GM12878 (cell line): ENCODE measurements around the gene SACS. TPM values are rescaled to one million over a fixed set of nuclear protein-coding genes. Genes with fewer than 3 reads are reported as not detected.

Experiments
- ATAC-seq: fragments of 200-7000 bp; cut with Tn5 transposase; 3 replicates; pipeline ENCODE4 v1.9.1; 2020; ENCODE audit warnings: mild to moderate bottlenecking, moderate library complexity
- BruUV-seq: library from RNA; stranded (reverse); fragments of 400-500 nt; replicated peaks from 2 replicates; lab custom pipeline; 2021; lab: Mats Ljungman, UMichigan
- CTCF ChIA-PET: fragments of 300-600 bp; sonication (Branson Sonifier 250); formaldehyde crosslinking; extraction: SDS; loops from one replicate; lab custom pipeline; 2021; ENCODE audit warnings: inconsistent platforms; lab: Yijun Ruan, JAX
- POLR2A ChIA-PET: fragments of 350-600 bp; formaldehyde crosslinking; extraction: SDS; loops from one replicate; lab custom pipeline; 2021; ENCODE audit warnings: inconsistent platforms; lab: Charles Lee
- RAD21 ChIA-PET: fragments of 300-600 bp; sonication (Branson Sonifier 250); formaldehyde crosslinking; loops from one replicate; lab custom pipeline; 2023; ENCODE audit warnings: antibody characterized with exemption; ENCODE audit not compliant: unreplicated experiment; lab: Charles Lee
- SMC1A ChIA-PET: fragments of 300-600 bp; sonication (Branson Sonifier 250); formaldehyde crosslinking; loops from one replicate; lab custom pipeline; 2023; ENCODE audit not compliant: unreplicated experiment, uncharacterized antibody; lab: Charles Lee
- DNase-seq: peaks from one replicate; pipeline ENCODE4 v3.0.0-alpha.2; 2011; ENCODE audit warnings: low read depth, low spot score
- FAIRE-seq: peaks from 3 replicates; lab custom pipeline; 2011; peaks lifted over from hg19 to GRCh38; lab: Jason Lieb, UNC
- H2AFZ ChIP-seq: 2 replicates; pipeline ENCODE4 v1.6.0; 2011; ENCODE audit warnings: low read depth, low read length, control low read depth; ENCODE audit not compliant: control insufficient read depth
- H3K27ac ChIP-seq: 2 replicates; pipeline ENCODE4 v1.5.1; 2011; ENCODE audit warnings: control low read depth; ENCODE audit not compliant: control insufficient read depth, insufficient read depth
- H3K27me3 ChIP-seq, 2 experiments: replicated peaks in 1 of 2; 2 replicates each; pipeline versions ENCODE4 v1.6.0 to v1.6.1; 2011; ENCODE audit warnings: low read length in 1 of 2; ENCODE audit not compliant: control insufficient read depth in 2 of 2, insufficient read depth in 2 of 2
- H3K36me3 ChIP-seq, 2 experiments: 2 replicates each; pipeline ENCODE4 v1.5.1; 2011; ENCODE audit warnings: low read length in 1 of 2; ENCODE audit not compliant: control insufficient read depth in 2 of 2, insufficient read depth in 2 of 2
- H3K4me1 ChIP-seq: 2 replicates; pipeline ENCODE4 v1.6.1; 2011; ENCODE audit warnings: mild to moderate bottlenecking, low read length, moderate library complexity, mixed read lengths; ENCODE audit not compliant: control insufficient read depth, insufficient read depth
- H3K4me2 ChIP-seq: 2 replicates; pipeline ENCODE4 v1.6.0; 2011; ENCODE audit warnings: control low read depth; ENCODE audit not compliant: control insufficient read depth, insufficient read depth
- H3K4me3 ChIP-seq: fragments of 200-600 bp; sonication (generic); 2 replicates; pipeline ENCODE4 v1.5.1; 2016
- H3K79me2 ChIP-seq: 2 replicates; pipeline ENCODE4 v1.6.0; 2011; ENCODE audit warnings: low read length; ENCODE audit not compliant: control insufficient read depth, insufficient read depth
- H3K9ac ChIP-seq: 2 replicates; pipeline ENCODE4 v1.8.0; 2011; ENCODE audit warnings: low read length, control low read depth, mixed read lengths; ENCODE audit not compliant: control insufficient read depth, insufficient read depth
- H3K9me3 ChIP-seq: replicated peaks from 3 replicates; pipeline ENCODE4 v1.5.1; 2011; ENCODE audit warnings: mild to moderate bottlenecking, low read length; ENCODE audit not compliant: control insufficient read depth, insufficient read depth
- H4K20me1 ChIP-seq: 2 replicates; pipeline ENCODE4 v1.6.0; 2011; ENCODE audit not compliant: control insufficient read depth, insufficient read depth
- CBX5 ChIP-seq: sonication (generic); IDR thresholded peaks from 2 replicates; pipeline ENCODE4 v1.6.1; 2016; ENCODE audit warnings: low read depth, moderate library complexity, mild to moderate bottlenecking, inconsistent platforms
- EED ChIP-seq: sonication (generic); IDR thresholded peaks from 2 replicates; pipeline ENCODE4 v1.6.1; 2016; ENCODE audit warnings: antibody characterized with exemption, low read depth
- NBN ChIP-seq: fragments of 450-650 bp; IDR thresholded peaks from 2 replicates; pipeline ENCODE4 v1.6.1; 2016
- PML ChIP-seq: IDR thresholded peaks from 2 replicates; pipeline ENCODE4 v1.6.1; 2012; ENCODE audit warnings: low read length, inconsistent platforms
- RELA ChIP-seq: fragments of 450-650 bp; IDR thresholded peaks from 2 replicates; pipeline ENCODE4 v1.8.0; 2014; ENCODE audit warnings: borderline replicate concordance; ENCODE audit not compliant: partially characterized antibody
- WGBS: methylation state at CpG from one replicate; pipeline ENCODE4 v1.1.6; 2016; ENCODE audit warnings: low lambda C conversion rate; ENCODE audit not compliant: insufficient replicate concordance, insufficient coverage; ENCODE audit errors: missing lambda C conversion rate; 5-methylcytosine and 5-hydroxymethylcytosine counted together
- in situ Hi-C: fragments of 300-500 bp; cut with MboI; formaldehyde crosslinking; loops from 9 replicates; pipeline ENCODE4 v1.14.3; 2018; ENCODE audit warnings: mixed read lengths
- intact Hi-C: fragments of 100-400 bp; cut with micrococcal nuclease; formaldehyde crosslinking; loops from one replicate; pipeline ENCODE4 v1.14.2; 2022; ENCODE audit not compliant: unreplicated experiment
- polyA plus RNA-seq, 11 experiments: library from polyadenylated mRNA; depleted of rRNA in 4 of 11; unstranded in 6 of 11; stranded (reverse) in 5 of 11; fragments of >200 nt; fragmentation: Nextera tagmentation in 4 of 11; fragmentation: Illumina TruSeq in 1 of 11; extraction: Ambion mirVana in 4 of 11; extraction: Trizol in 1 of 11; gene quantifications; 1 replicate in 1 of 11; 2 replicates in 10 of 11; pipeline versions ENCODE4 v1.2.1 to v1.2.3, GENCODE V29; 2011 to 2016; ENCODE audit warnings: inconsistent platforms in 2 of 11, missing spikeins in 2 of 11, low read depth in 1 of 11
- total RNA-seq, 4 experiments: library from RNA; depleted of rRNA in 3 of 4; stranded (reverse); fragments of >200 nt in 3 of 4; fragmentation: Illumina TruSeq in 1 of 4; extraction: Trizol in 1 of 4; gene quantifications; 2 replicates each; pipeline versions ENCODE4 v1.2.1 to v1.2.3, GENCODE V29; 2013 to 2021

The SACS gene
- total and polyA plus RNA-seq, 10 of the 15 experiments (the other 5 are each of a cell fraction or from before 2014, with no cell fraction given) = 9.9 to 74.9 (median 22.1) TPM

DNA sequence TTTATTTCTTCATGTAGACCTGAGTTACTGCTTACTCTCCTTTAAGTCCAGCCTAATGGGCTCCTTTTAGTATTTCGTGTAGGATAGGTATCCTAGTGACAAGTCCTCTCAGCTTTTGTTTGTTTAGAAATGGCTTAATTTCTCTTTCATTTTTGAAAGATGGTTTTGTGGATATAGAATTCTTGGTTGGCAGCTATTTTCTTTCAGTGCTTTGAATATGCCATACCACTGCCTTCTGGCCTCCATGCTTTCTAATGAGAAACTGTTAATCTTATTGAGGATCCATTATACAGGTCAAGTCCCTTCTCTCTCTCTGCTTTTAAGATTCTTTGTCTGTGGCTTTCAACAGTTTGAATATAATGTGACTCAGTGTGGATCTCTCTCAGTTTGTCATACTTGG is 46.8 kb upstream of the SACS start:
- FAIRE-seq (no peak), DNase-seq (no peak)
- ChIA-PET SMC1A (no interaction called here), RAD21 (no interaction called here)
- H3K4me3 ChIP-seq = no peak overlapping the region
- H3K27me3 ChIP-seq = no peaks in the 10 kb centered on the region
- WGBS = 0% methylated on average over 1 of the region's 1 CpG
- H3K36me3 ChIP-seq = no peaks in the 10 kb centered on the region
- in situ Hi-C loops = no loop called here
- H2AFZ ChIP-seq = no peak overlapping the region
- H3K27ac ChIP-seq = no peak overlapping the region
- H3K4me1 ChIP-seq = no peaks in the 10 kb centered on the region
- no peak overlapping the region for H3K9ac ChIP-seq
- peak; percentile 91; the same call in 1 of the 2 replicates for TF ChIP-seq CBX5
- no peak for TF ChIP-seq PML
- TF ChIP-seq, all 136 proteins: peak for 1
- ATAC-seq = no peak
- ChIA-PET CTCF (no interaction called here), POLR2A (no interaction called here)
- H3K4me2 ChIP-seq = no peak overlapping the region
- no peaks in the 10 kb centered on the region for H3K79me2 ChIP-seq
- peaks cover 7% of the 10 kb centered on the region for H3K9me3 ChIP-seq
- no peaks in the 10 kb centered on the region for H4K20me1 ChIP-seq
- intact Hi-C loops = no loop called here
- no TSS peak for BruUV-seq

- RAD21 ChIA-PET = no interaction called here
- TF ChIP-seq NBN (no peak), RELA (no peak), EED (no peak)
- TF ChIP-seq, all 136 proteins: peak for 0
- Histone ChIP-seq H3K4me3 (no peak overlapping the region), H3K36me3 (no peaks in the 10 kb centered on the region), H3K27ac (no peak overlapping the region), H3K27me3 (no peaks in the 10 kb centered on the region), H3K9ac (no peak overlapping the region), H4K20me1 (no peaks in the 10 kb centered on the region), H2AFZ (no peak overlapping the region), H3K4me1 (no peaks in the 10 kb centered on the region), H3K79me2 (no peaks in the 10 kb centered on the region), H3K4me2 (no peak overlapping the region), H3K9me3 (peaks cover 7% of the 10 kb centered on the region)
- DNase-seq (no peak), ATAC-seq (no peak), FAIRE-seq (no peak)
- in situ Hi-C loops (no loop called here), intact Hi-C loops (no loop called here)
- ChIA-PET CTCF (no interaction called here), POLR2A (no interaction called here), SMC1A (no interaction called here)
- no TSS peak for BruUV-seq
These were observed 43.6 kb upstream of the SACS start for GRCh38 chr13:23477101-23477500.
